GM18907 (cell line): ENCODE data around the gene DLL1.
"Not testable (repeated sequence)": the region's sequence is repeated elsewhere in the genome, so short reads cannot be mapped to it uniquely, and the experiment has no call there.

Source experiments
- ATAC-seq: cut with Tn5 transposase; IDR thresholded peaks from one replicate; pipeline ENCODE4 v1.9.1; 2021; ENCODE audit warnings: mild to moderate bottlenecking, moderate library complexity; ENCODE audit not compliant: unreplicated experiment

The DLL1 gene

GRCh38 chr6:170269151-170269845 lies 21.6 kb downstream of the DLL1 start:
- ATAC-seq = no peak

GRCh38 chr6:170268216-170269129 lies 22.4 kb downstream of the DLL1 start:
- ATAC-seq = no peak

GRCh38 chr6:170267688-170268087 lies 23.2 kb downstream of the DLL1 start:
- no peak for ATAC-seq

GRCh38 chr6:170266061-170266825 lies 24.6 kb downstream of the DLL1 start:
- ATAC-seq = no peak

GRCh38 chr6:170265655-170266054 lies 25.2 kb downstream of the DLL1 start:
- ATAC-seq = no peak

- ATAC-seq = not testable (repeated sequence)
Measured at GRCh38 chr6:170264644-170265043, 26.2 kb downstream of the DLL1 start.

- ATAC-seq = no peak
Measured at GRCh38 chr6:170264086-170264485, 26.8 kb downstream of the DLL1 start.

GRCh38 chr6:170263410-170263809 lies 27.5 kb downstream of the DLL1 start:
- no peak for ATAC-seq

- ATAC-seq = no peak
Measured at GRCh38 chr6:170262489-170263088, 28.3 kb downstream of the DLL1 start.

- ATAC-seq = no peak
Measured at GRCh38 chr6:170261643-170262488, 29.0 kb downstream of the DLL1 start.

GRCh38 chr6:170260686-170261085 lies 30.2 kb downstream of the DLL1 start:
- ATAC-seq = no peak

- no peak for ATAC-seq
Measured at GRCh38 chr6:170259278-170259677, 31.6 kb downstream of the DLL1 start.

GRCh38 chr6:170258407-170258806 lies 32.5 kb downstream of the DLL1 start:
- ATAC-seq = no peak

GRCh38 chr6:170257376-170257775 lies 33.5 kb downstream of the DLL1 start:
- ATAC-seq = no peak

GRCh38 chr6:170256641-170257040 lies 34.2 kb downstream of the DLL1 start:
- no peak for ATAC-seq

GRCh38 chr6:170255426-170256125 lies 35.3 kb downstream of the DLL1 start:
- ATAC-seq = no peak

- ATAC-seq = no peak
Measured at GRCh38 chr6:170254315-170255213, 36.3 kb downstream of the DLL1 start.

- ATAC-seq = no peak
Measured at GRCh38 chr6:170253910-170254269, 37.0 kb downstream of the DLL1 start.
